ENCODE measurements around the gene URI1. TPM values are rescaled to one million over a fixed set of nuclear protein-coding genes. Genes with fewer than 3 reads are reported as not detected.
"Not testable (repeated sequence)": the region's sequence is repeated elsewhere in the genome, so short reads cannot be mapped to it uniquely, and the experiment has no call there.

The URI1 gene
- total RNA-seq, 8 experiments from 2014 or later: 45.2 to 72.5 (median 55.5) TPM

GRCh38 chr19:29945017-29945416, 3.0 kb downstream of the URI1 start:
- Histone ChIP-seq H3K4me1 (replicated peaks in 1 of 2) (peaks cover 14 to 15% of the 10 kb centered on the region in 2 donors), H3K27ac (no peak overlapping the region), H3K4me3 (peak overlapping the region in 1 of 5 donors; percentile 13)
- 0 to 100% (median 71%) methylated on average over 1 of the region's 1 CpG; no CpG with 5 or more reads in 4 of the 10 experiments for WGBS, 10 experiments
- ATAC-seq (replicated peaks in 6 of 8): no peak
- in situ Hi-C loops (cut with MboI; ENCODE audit: low pct_unique_long_range_greater_than_20kb in 2 of 9, low sequenced_read_pairs in 9 of 9, unreplicated experiment in 9 of 9): no loop called here

GRCh38 chr19:29945433-29945832, 3.4 kb downstream of the URI1 start:
- ATAC-seq (replicated peaks in 6 of 8): no peak
- Histone ChIP-seq H3K4me1 (replicated peaks in 1 of 2) (peaks cover 14 to 15% of the 10 kb centered on the region in 2 donors), H3K4me3 (no peak overlapping the region), H3K27ac (no peak overlapping the region)
- WGBS, 10 experiments: 0 to 100% (median 74%) methylated on average over 1 to 4 of the region's 4 CpGs
- in situ Hi-C loops (cut with MboI; ENCODE audit: low pct_unique_long_range_greater_than_20kb in 2 of 9, low sequenced_read_pairs in 9 of 9, unreplicated experiment in 9 of 9): no loop called here

- in situ Hi-C loops (cut with MboI; ENCODE audit: low pct_unique_long_range_greater_than_20kb in 2 of 9, low sequenced_read_pairs in 9 of 9, unreplicated experiment in 9 of 9): no loop called here
- ATAC-seq (replicated peaks in 6 of 8): no peak
- WGBS, 10 experiments: 86 to 100% (median 96%) methylated on average over 1 to 2 of the region's 2 CpGs; no CpG with 5 or more reads in 4 of the 10 experiments
Measured at GRCh38 chr19:29946645-29947044, 4.6 kb downstream of the URI1 start.

GRCh38 chr19:29947871-29948270, 5.8 kb downstream of the URI1 start:
- Histone ChIP-seq H3K4me3 (no peak overlapping the region), H3K27ac (no peak overlapping the region), H3K4me1 (replicated peaks in 1 of 2) (peaks cover 13 to 16% of the 10 kb centered on the region in 2 donors)
- 80 to 100% (median 90%) methylated on average over 1 to 2 of the region's 2 CpGs; no CpG with 5 or more reads in 2 of the 10 experiments for WGBS, 10 experiments
- peak in 1 of 8 experiments; percentile 20 for ATAC-seq (replicated peaks in 6 of 8)
- in situ Hi-C loops (cut with MboI; ENCODE audit: low pct_unique_long_range_greater_than_20kb in 2 of 9, low sequenced_read_pairs in 9 of 9, unreplicated experiment in 9 of 9): no loop called here

More at GRCh38 chr19:29946645-29947044, 4.6 kb downstream of the URI1 start:
- H3K4me3 ChIP-seq: no peak overlapping the region
- H3K4me1 ChIP-seq (replicated peaks in 1 of 2): peaks cover 12 to 14% of the 10 kb centered on the region in 2 donors
- no peak overlapping the region for H3K27ac ChIP-seq

GRCh38 chr19:29948759-29949470, 6.9 kb downstream of the URI1 start:
- in situ Hi-C loops (cut with MboI; ENCODE audit: low pct_unique_long_range_greater_than_20kb in 2 of 9, low sequenced_read_pairs in 9 of 9, unreplicated experiment in 9 of 9); H3K27ac ChIP-seq; H3K4me3 ChIP-seq; ATAC-seq (replicated peaks in 6 of 8): not testable (repeated sequence)
- 100% methylated on average over 1 to 2 of the region's 57 CpGs; no CpG with 5 or more reads in 8 of the 10 experiments for WGBS, 10 experiments
- peaks cover 17 to 20% of the 10 kb centered on the region in 2 donors for H3K4me1 ChIP-seq (replicated peaks in 1 of 2)

GRCh38 chr19:29952177-29952576, 10.1 kb downstream of the URI1 start:
- no peak for ATAC-seq (replicated peaks in 6 of 8)
- in situ Hi-C loops (cut with MboI; ENCODE audit: low pct_unique_long_range_greater_than_20kb in 2 of 9, low sequenced_read_pairs in 9 of 9, unreplicated experiment in 9 of 9): no loop called here

GRCh38 chr19:29952646-29953045, 10.6 kb downstream of the URI1 start:
- Histone ChIP-seq H3K4me3 (no peak overlapping the region), H3K4me1 (replicated peaks in 1 of 2) (peaks cover 14% of the 10 kb centered on the region in 2 donors), H3K27ac (no peak overlapping the region)
- WGBS, 10 experiments: 50 to 100% (median 74%) methylated on average over 2 to 4 of the region's 4 CpGs
- no peak for ATAC-seq (replicated peaks in 6 of 8)
- in situ Hi-C loops (cut with MboI; ENCODE audit: low pct_unique_long_range_greater_than_20kb in 2 of 9, low sequenced_read_pairs in 9 of 9, unreplicated experiment in 9 of 9): no loop called here

More at GRCh38 chr19:29952177-29952576, 10.1 kb downstream of the URI1 start:
- no peak overlapping the region for H3K4me3 ChIP-seq
- WGBS, 10 experiments: 80 to 100% (median 100%) methylated on average over 1 of the region's 1 CpG; no CpG with 5 or more reads in 1 of the 10 experiments
- H3K27ac ChIP-seq: no peak overlapping the region
- H3K4me1 ChIP-seq (replicated peaks in 1 of 2): peaks cover 14% of the 10 kb centered on the region in 2 donors

GRCh38 chr19:29953352-29954247, 11.6 kb downstream of the URI1 start:
- Histone ChIP-seq H3K27ac (peak overlapping the region in 1 of 2 donors; percentile 27), H3K4me3 (no peak overlapping the region), H3K4me1 (replicated peaks in 1 of 2) (peaks cover 14% of the 10 kb centered on the region in 2 donors)
- ATAC-seq (replicated peaks in 6 of 8): peak in 5 of 8 experiments; percentile 35 to 92 (median 82)
- WGBS, 10 experiments: 40 to 100% (median 83%) methylated on average over 1 to 2 of the region's 2 CpGs; no CpG with 5 or more reads in 1 of the 10 experiments
- in situ Hi-C loops (cut with MboI; ENCODE audit: low pct_unique_long_range_greater_than_20kb in 2 of 9, low sequenced_read_pairs in 9 of 9, unreplicated experiment in 9 of 9): no loop called here

- in situ Hi-C loops (cut with MboI; ENCODE audit: low pct_unique_long_range_greater_than_20kb in 2 of 9, low sequenced_read_pairs in 9 of 9, unreplicated experiment in 9 of 9): no loop called here
Measured at GRCh38 chr19:29956855-29957254, 14.8 kb downstream of the URI1 start.

GRCh38 chr19:29961311-29961710, 19.3 kb downstream of the URI1 start:
- WGBS, 10 experiments: 86 to 100% (median 94%) methylated on average over 1 to 3 of the region's 3 CpGs
- Histone ChIP-seq H3K4me1 (replicated peaks in 1 of 2) (peaks cover 0 to 4% of the 10 kb centered on the region in 2 donors), H3K27ac (no peak overlapping the region), H3K4me3 (no peak overlapping the region)
- in situ Hi-C loops (cut with MboI; ENCODE audit: low pct_unique_long_range_greater_than_20kb in 2 of 9, low sequenced_read_pairs in 9 of 9, unreplicated experiment in 9 of 9): no loop called here
- no peak for ATAC-seq (replicated peaks in 6 of 8)

More at GRCh38 chr19:29956855-29957254, 14.8 kb downstream of the URI1 start:
- WGBS, 10 experiments: 57 to 92% (median 83%) methylated on average over 1 to 6 of the region's 6 CpGs; no CpG with 5 or more reads in 1 of the 10 experiments
- no peak for ATAC-seq (replicated peaks in 6 of 8)
- H3K27ac ChIP-seq: no peak overlapping the region
- no peak overlapping the region for H3K4me3 ChIP-seq
- H3K4me1 ChIP-seq (replicated peaks in 1 of 2): peaks cover 14% of the 10 kb centered on the region in 2 donors

GRCh38 chr19:29962793-29963192, 20.8 kb downstream of the URI1 start:
- H3K27ac ChIP-seq: no peak overlapping the region
- ATAC-seq (replicated peaks in 6 of 8): no peak
- WGBS, 10 experiments: 85 to 100% (median 100%) methylated on average over 1 to 2 of the region's 2 CpGs
- H3K4me1 ChIP-seq (replicated peaks in 1 of 2): peaks cover 0 to 4% of the 10 kb centered on the region in 2 donors
- no peak overlapping the region for H3K4me3 ChIP-seq
- in situ Hi-C loops (cut with MboI; ENCODE audit: low pct_unique_long_range_greater_than_20kb in 2 of 9, low sequenced_read_pairs in 9 of 9, unreplicated experiment in 9 of 9): no loop called here

GRCh38 chr19:29963576-29963975, 21.5 kb downstream of the URI1 start:
- no peak for ATAC-seq (replicated peaks in 6 of 8)
- in situ Hi-C loops (cut with MboI; ENCODE audit: low pct_unique_long_range_greater_than_20kb in 2 of 9, low sequenced_read_pairs in 9 of 9, unreplicated experiment in 9 of 9): no loop called here
- H3K4me1 ChIP-seq (replicated peaks in 1 of 2): peaks cover 0 to 4% of the 10 kb centered on the region in 2 donors
- no peak overlapping the region for H3K4me3 ChIP-seq
- H3K27ac ChIP-seq: no peak overlapping the region
- WGBS, 10 experiments: 80 to 100% (median 98%) methylated on average over 1 to 4 of the region's 4 CpGs

- ATAC-seq (replicated peaks in 6 of 8): peak in 2 of 8 experiments; percentile 22 to 32
- peaks cover 1 to 4% of the 10 kb centered on the region in 2 donors for H3K4me1 ChIP-seq (replicated peaks in 1 of 2)
- 63 to 100% (median 89%) methylated on average over 3 to 5 of the region's 5 CpGs; no CpG with 5 or more reads in 1 of the 10 experiments for WGBS, 10 experiments
- no peak overlapping the region for H3K27ac ChIP-seq
- H3K4me3 ChIP-seq: no peak overlapping the region
- in situ Hi-C loops (cut with MboI; ENCODE audit: low pct_unique_long_range_greater_than_20kb in 2 of 9, low sequenced_read_pairs in 9 of 9, unreplicated experiment in 9 of 9): no loop called here
Measured at GRCh38 chr19:29964171-29964570, 22.1 kb downstream of the URI1 start.

Data from motor neuron (in vitro differentiated cells).